GM12892 (cell line): ENCODE data around the gene KLF16.

Experiments used
- POLR2A ChIP-seq: IDR thresholded peaks from 2 replicates; pipeline ENCODE4 v1.6.1; 2011; ENCODE audit warnings: low read depth, low read length, control low read depth
- POLR2AphosphoS5 ChIP-seq: IDR thresholded peaks from 2 replicates; pipeline ENCODE4 v1.6.1; 2011; ENCODE audit warnings: low read depth, low read length, control low read depth
- TAF1 ChIP-seq: IDR thresholded peaks from 2 replicates; pipeline ENCODE4 v1.6.1; 2011; ENCODE audit warnings: low read depth, mild to moderate bottlenecking, control low read depth, low read length, borderline replicate concordance

DNA sequence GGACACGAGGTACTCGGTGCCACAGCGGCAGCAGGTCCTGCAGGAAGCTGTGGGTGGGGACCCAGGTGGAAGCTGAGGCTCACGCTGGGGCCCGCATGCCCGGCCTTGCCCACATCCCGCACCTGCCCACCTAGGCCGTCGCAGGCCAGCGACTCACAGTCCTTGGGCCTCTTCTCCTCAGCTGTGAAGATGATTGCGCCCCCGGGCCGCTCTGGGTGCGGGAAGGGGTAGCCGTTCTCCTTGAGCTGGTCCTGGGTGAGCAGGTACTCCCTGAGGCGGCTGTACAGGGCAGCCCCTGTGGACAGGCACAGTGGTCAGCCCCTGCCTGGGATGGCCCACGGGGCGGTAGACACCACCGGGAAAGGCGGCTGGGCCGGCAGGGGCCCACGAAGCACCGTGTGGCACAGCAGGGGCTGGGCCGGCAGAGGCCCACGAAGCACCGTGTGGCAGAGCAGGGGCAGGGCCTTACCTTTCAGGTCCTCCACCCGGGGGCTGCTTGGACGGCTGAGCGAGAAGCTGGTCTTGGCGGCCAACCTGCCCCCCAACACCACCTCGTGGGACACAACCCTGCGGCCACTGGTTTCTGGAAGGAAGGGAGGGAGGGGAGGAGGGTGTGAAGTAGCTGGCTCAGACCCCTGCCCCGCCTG lies 44.7 kb downstream of the KLF16 start:
- TF ChIP-seq POLR2A (no peak), TAF1 (no peak), POLR2AphosphoS5 (no peak)
